ENCODE measurements around the gene LPAR3.

Gene LPAR3

DNA sequence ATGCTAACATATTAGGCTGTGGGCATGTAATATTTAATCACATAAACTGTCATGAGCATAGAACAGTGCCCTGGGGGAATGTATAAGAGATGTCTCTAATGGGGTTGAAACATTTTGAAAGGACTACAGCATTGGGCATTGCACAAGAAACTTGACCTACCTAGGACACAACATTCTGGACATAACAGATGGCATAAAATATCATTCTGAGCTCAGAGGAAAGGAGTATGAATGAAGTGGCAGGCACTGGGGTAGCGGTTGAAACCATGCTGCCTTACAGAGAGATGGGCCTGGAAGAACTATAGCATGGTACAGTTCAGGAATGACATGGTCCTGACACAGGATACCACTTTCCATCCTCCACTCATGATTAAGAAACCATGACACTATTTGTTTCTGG lies 69.0 kb downstream of the LPAR3 start:
- DNase-seq: no peak

DNA sequence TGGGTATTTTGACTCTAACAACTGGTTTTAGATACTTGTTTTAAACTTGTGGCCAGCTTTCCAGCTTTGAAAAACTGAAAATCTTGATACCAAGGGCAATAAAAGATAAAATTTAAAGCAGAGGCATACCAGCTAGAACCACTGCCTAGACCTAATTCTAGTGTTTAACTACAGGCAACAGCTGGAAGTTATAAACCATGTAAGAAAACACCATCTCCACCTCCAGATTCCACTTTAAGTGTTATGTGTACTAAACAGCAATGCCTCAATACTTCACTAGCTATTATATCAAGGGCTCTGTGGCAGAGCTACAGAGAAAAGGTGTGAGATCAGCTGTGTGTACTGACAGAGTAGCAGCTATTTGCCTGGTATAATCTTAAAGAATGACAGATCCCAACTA lies 69.5 kb downstream of the LPAR3 start:
- no peak for DNase-seq

DNA sequence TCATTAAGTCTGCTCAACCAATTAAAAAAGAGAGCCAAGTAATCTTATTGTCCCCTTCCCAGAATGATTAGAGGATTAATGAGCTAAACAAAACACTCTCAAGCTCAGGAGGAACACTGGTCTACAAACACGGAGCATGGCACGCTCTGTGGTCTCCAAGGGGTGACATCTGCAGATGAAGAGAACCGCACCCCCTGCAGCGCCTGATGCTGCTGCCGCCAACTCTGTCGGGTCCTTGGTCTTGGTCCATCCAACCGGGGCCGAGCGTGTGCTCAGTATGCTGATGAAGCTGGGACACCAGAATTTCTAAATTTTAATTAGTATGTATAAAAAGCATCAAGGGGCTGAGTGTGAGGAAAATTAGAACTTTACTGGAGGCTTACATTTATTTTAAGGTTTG lies 82.7 kb downstream of the LPAR3 start:
- DNase-seq: no peak

DNA sequence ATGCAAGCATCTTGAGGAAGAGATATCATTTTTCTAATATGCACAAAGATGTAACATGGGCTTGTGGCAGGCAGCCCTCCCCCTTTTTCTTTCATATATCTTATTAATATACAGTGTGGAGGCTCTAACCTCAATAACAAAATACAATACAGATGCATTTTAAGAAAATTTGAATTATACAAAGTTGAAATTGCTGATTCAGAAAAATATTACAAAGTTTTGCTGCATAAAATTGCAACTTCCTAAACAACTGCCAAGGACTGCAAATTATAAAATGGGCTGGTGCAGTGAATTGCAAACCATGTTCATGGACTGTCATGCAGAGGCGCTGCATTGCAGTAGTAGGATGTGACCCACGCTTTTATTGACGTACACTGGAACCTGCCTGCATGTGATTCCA lies 84.0 kb downstream of the LPAR3 start:
- no peak for DNase-seq

DNA sequence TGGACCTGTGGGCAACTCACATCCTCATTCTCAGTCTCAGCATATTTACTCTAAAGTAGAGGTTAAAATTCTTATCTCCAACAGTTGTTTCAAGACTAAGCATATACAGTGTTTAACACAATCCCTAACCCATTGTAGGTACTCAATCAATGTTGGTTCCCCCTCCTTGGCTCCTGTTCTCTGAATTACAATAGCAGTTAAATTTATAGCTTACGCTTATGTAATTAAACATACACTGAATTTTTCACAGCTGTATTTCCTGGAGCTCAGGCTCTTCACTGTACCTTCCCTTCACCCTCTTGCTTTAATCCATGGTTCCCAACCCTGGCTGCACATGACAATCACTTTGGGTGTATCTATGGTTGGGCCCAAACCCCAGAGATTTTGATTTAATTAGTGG lies 89.4 kb downstream of the LPAR3 start:
- no peak for DNase-seq

DNA sequence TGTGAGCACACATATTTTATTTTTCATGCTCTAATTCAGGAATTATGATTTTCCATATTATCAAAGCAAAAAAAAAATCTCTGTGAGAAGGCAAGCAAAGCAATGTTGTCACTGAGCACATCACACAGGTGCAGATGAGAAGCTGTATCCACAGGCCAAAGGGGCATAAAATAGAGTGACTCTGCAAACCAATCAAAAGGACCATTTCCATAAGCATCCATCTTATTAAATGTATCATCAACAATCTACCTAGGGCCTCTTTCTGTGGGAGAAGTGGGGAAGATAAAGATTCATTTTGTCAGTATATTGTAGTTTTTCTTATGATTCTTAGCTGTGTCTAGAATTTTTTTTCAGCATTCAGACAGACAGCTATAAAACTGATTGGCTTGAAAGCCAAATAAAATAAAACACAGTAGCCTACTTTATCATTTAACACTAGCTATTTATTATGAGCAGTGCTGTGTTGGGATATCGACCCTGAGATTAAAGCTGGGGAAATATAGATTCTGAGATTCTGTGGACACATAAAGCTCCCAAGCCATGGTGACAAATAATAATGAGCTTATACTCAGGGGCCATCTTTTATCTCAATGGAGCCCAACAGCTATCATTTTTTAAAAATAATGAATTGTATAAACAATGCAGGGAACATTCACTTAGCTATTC lies 90.3 kb downstream of the LPAR3 start:
- DNase-seq: no peak

DNA sequence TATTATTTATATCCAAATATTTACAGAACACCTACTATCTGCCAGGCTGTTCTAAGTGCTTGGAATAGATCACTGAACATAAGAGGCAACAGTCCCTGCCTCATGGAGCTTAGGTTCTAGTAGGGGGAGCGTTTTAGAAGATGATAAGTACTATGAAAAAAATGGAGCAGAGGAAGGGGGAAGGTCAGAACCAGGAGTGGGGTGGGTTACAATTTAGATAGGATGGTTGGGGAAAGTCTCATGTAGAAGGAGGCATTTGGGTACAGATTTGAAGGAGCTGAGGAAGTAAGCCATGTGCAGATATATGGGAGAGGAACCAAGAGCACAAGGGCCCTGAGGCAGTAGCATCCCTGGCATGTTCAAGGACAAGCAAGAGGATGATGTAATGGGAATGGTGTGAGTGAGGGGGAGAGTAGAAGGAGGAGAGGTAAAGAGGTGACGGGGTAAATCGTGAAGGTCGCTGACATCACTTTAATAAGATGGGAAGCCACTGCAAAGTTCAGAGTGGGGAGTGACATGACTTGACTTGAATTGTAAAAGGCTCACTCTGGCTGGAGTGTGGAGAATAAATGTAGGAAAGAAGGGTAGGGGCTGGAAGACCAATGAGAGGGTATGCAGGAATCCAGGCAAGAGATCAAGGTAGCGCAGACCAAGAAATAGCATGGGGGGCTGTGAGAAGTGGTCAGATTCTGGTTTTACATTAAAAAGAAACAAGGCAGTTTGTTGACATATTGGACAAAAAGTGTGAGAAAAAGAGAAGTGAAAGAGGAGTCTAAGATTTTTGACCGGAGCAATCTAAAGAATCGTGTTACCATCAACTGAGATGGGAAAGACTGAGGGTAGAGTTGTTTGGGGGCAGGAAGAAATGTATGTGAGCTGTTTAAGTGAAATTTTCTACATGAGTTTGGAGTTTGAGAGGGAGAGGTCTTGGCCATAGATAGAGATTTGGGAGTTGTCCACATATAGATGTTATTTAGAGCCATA lies 92.6 kb downstream of the LPAR3 start:
- no peak for DNase-seq

DNA sequence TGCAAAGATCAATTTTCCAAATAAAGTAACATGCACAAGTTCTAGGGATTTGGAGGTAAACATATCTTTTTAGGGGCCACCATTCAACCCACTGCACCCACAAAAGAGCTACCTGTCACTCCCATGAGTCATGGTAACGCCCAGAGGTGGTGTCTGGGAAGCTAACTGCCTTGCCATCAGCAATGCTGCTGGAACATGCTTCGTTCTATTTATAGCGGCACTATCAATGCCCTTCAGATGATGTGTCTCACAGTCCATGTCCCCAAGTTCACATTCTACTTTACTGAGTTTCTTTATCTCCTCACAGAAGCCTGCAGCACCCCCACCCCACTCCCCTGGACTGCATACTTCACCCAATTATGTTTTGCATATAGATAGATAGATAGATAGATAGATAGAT lies 95.4 kb downstream of the LPAR3 start:
- DNase-seq: no peak

DNA sequence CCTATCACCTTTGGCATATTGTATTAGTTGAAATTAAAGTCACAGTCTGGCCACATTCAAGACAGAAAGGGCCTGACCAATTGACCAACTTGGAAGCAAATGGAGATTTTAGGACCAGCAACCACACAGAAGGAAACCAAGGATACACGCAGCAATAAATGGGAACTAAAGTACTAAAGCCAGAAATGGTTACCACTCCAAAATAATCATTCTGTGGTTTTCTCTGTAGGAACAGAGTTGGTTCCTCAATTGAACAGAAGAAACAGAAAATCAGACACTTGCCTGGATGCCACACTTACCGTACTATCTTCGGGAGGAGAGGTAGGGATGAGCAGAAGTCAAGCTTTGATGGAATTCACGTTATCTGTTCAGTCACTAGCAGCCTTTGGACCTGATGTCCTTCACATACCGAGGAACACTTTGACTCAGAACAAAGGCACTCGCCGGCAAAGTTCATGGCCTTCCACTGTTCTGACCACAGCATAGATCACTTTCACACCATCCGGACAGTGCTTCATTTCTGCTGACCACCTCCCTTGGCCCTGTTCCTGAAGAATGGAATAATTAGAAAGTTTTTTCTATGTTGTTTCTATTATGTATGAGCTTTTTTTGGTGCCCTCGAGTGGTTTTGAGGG lies 96.9 kb downstream of the LPAR3 start:
- no peak for DNase-seq

DNA sequence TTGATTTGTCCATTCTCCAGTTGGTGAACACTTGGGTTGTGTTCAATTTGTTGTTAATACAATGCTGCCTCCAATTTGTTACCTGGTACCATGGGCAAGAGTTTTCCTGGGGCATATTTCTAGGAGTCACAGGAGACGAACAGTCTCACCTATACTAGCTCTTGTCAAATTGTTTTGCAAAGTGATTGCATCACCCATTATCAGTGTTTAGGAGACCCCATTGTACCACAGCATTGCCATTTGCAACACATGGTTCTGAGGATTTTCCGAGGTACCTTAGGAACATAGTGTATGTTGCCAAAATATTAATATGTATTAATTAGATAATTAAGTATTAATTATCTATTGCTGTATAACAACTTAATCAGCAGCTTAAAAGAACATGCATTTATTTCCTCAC lies 97.8 kb downstream of the LPAR3 start:
- DNase-seq: no peak

DNA sequence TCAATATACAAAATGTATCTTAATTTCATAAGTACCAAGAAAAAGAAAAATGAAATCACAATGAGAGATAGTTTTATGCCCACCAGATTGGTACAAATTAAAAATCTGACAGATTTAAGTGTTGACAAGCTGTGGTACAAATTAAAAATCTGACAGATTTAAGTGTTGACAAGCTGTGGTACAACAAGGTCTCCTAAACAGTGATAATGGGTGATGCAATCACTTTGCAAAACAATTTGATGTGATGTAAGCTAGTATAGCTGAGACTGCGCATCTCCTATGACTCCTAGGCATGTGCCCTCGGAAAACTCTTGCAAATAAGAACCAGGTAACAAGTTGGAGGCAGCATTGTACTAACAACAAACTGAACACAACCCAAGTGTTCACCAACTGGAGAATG lies 100.6 kb downstream of the LPAR3 start:
- DNase-seq: no peak

DNA sequence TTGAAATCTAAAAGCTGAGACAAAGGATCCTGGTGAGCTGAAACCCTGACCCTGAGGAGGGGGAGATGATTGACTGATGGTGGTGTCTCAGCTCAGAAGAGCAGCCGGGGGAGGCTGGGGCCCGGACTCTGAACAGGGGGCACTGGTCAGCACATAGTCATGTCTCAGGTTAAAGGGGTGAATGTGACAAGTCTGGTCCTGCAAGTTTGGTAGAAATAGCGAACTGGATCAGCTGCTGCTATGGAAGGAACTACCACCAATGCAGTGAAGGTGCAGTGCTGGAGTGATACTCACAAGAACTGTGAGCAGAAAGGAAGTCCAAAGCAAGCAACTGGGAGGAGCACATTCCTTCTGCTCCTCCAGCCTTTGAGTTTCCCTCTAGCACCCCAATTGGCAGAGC lies 104.0 kb downstream of the LPAR3 start:
- no peak for DNase-seq

DNA sequence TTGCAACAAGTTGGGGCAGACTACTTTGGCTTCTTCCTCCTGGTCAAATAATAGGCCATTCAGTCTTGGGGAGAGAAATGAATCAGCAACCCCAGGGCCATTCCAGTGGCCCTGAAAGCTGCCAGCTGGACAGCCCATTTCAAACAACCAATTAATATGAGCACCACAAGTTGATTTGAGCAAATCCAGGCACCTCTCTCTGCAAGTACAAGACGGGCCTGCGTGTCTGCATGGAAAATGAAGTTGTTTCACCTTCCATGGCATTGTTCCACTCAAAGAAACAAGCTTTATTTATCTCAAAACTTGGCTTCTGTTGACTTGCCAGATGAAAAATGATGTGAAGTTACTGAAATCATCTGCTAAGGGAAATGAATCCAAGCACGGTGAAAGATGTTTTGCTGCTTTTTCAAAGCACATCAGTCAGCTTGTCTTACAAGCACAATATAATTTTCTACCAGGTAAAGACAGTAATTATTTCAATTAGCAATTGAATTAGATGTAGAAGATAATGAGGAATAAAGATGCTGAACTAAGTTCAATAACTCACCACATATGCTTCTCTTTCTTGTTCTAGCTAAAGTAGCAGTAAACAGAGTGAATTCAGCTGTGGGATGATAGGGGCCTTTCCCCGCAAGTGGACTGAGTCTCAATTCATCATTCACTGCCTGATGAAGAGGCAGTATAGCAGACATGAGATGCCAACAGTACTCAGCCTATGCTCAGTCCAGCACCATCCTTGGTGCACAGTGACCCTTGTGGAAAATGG lies 107.6 kb downstream of the LPAR3 start:
- DNase-seq: no peak

DNA sequence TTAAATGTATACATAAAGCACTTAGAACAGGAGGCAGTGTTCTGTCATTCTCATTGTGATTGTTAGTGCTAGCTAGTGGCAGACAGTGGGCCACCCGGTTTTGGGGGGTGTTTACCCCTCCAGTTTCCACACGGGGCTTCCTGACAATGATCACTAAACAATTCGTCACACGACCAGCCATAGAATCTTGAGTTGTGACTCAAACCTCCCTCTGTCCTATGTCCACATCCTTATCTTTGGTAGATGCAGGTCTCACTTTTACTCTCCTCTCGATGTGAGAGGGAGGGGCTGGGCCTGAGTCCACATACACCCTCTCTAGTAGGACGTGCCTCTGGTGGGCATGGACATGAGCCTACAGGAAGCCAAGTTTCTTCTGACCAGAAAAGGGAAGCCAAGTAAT lies 110.1 kb downstream of the LPAR3 start:
- no peak for DNase-seq

DNA sequence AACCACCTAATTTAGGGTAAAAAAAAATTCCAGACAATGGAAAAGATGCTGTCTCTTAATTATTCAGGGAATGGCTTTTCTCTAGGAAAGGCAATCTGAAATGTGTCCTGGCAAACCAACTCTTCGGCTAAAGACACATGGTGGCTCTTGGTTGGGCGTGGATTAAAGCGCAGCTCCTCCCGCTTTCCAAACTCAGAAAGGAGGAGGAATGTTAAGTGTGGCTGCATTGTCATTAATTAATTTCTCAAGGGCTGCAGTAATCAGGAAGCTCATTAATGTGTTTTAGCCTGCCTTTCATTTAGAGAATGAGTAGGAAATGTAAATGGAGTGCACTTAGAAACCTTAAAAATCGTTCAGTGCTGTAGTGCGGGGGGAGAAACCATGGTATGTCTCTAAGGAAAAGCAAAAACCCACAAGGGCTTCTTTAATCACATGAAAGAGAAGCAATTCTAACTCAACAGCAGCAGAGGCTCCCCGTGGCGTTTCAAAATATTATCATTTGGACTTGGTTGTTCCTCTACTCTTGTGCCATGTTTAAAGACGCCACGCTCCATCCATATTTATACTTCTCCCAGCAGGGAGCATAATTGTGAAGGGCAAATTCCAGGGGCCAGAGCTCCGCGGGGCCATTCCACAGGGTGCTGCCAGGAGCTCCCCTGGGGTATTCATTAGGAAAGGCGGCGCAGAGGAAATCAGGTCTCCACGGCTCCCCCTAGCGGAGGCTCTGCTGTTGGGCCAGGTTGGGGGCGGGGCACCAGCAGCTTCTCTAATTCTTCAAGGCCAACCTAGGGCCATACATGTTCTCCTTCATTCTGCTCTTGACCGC lies 110.8 kb downstream of the LPAR3 start:
- peak; percentile 48 for DNase-seq

DNA sequence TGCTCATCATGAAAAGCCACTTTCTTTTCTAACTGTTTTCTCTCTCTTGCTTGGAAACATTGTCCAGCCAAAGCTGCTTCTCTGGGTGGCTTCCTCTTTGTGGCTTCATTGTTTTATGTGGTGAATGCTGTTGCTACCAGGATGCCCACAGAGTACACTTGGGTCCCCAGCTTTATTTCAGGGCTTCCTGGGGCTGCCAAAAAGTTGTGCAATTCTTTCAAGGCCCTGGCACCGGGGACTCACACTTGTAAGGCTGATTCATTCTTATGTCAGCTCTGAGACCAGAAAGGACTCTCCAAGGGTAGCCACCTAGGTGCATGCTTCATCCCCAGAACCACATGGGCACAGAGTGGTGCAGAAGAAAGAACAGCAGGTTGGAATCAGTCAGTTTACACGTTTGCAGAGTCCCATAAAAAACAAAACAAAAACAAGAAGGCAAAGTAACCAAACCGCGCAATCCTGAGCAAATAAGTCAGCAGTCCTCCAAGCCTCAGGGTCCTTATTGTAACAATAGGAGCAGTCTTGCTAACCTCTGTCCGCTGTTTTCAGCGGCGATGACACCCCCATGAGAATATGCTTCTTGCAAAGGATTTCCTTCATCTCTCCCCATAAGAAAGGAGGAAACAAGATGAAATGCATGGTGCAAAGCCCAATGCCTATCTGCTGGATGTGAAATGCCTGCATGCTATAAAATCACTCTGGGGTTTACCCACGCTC lies 112.8 kb downstream of the LPAR3 start:
- no peak for DNase-seq

DNA sequence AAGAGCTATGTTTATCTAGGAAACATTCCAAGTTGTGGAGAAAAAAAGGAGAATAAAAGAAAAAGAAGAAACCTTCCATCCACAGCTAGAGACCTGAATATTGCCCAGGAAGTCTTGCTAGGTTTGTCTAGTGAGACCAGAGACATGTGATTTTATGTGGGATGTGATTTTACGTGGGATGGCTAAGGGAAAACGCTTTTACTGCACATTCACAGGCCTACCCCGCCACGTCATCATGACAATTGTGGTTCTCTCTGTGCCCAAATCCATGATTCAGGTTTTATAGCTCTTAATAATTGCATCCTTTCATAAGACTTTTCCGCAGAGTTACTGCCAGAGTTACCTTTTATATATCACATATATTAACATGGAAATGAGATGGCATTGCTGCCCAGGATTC lies 116.4 kb downstream of the LPAR3 start:
- DNase-seq: no peak

DNA sequence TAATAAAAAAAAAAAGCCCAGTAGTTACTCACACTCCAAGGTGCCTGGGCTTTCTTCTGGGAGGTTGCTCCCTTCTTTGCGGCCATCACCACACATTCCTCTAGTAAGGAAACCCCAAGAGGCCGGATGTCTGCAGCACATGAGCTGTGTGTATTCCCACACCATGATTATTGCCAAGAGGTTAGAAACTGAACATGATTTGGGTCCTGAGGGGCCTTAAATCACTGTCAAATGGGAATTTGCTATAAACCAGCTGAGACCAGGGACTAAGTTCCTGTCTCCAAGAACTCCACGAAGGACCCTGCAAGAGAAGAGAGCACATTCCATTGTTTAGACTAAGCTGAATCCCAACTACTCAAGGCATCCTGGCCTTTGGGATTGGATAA lies 117.5 kb downstream of the LPAR3 start:
- no peak for DNase-seq

DNA sequence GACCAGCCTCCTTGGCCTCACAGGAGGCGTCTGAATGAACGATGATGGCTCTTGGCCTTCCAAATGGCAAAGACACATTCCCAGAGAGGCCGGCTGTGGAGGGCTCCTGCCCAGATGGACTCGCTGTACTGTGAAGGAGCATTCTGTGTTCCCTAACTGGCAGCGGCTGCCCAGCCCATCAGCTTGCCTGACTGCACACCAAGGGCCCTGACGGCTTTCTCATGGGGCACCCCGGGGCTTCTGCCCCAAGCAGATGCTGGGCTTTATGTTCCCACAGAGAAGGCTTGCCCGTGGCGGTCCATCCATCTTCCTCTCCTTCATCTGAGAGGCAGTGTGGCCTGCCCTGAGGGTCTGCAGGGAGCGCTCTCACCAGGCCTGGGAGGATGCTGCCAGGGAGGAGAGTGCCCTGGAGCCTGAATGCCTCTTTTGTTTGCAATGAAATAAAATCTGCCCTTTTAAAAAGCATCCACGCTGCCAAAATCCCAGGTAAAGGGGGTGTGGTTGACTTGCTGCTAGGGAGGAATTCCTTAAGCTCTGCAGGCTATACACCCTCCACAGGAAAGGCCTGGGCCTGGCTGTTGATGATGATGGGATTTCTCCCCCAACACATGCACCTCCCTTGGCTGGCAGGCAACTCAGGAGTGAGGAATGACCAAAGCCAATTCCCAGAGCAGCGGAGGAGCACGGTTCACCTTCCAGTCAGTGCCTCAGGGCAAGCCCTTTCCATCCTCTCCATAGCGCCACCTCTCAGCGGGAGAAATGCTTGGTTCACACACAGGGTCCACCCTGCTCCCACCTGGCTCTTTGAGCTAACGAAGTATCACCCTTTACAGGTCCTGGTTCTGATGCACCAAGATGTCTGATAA lies 118.1 kb downstream of the LPAR3 start:
- no peak for DNase-seq

DNA sequence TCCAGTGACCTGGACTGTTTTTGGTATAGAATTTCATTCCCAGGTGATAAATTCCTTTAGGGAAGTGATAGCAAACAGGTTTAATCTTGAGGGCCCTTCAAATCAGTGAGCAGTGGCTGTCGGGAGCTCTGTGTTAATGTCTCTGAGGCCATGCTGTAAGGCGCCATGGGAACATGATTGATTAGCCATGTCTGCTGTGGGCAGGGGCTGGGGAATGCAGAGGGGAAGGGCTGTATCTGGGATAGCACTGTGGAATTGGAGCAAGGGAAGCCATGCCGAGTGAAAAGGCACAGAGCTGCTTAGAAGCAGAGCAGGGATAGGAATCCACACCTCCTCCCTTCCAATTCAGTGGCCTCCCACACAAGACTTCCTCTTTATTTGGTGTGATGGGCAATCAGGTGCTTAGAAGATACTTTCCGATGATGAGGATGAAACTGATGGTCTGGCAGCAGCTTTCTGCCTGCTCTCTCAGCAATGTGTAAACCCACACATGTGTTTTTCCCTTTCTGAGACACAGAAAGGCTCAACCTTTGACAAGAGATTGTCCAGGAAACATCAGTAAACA lies 119.0 kb downstream of the LPAR3 start:
- DNase-seq: no peak
